Measurements from ENCODE around the gene SHC2.
"Not testable (repeated sequence)": the region's sequence is repeated elsewhere in the genome, so short reads cannot be mapped to it uniquely, and the experiment has no call there.

SHC2 gene

GRCh38 chr19:485077-485476 lies 24.2 kb upstream of the SHC2 start:
- no peaks in the 10 kb centered on the region for H3K9me3 ChIP-seq
- no peak overlapping the region for H3K4me3 ChIP-seq
- peaks cover 5% of the 10 kb centered on the region; the same call in 1 of the 2 replicates for H3K4me1 ChIP-seq
- in situ Hi-C loops (cut with MboI; ENCODE audit: low sequenced_read_pairs), result no loop called here
- peaks cover 4% of the 10 kb centered on the region; the same call in 1 of the 2 replicates for H3K27me3 ChIP-seq (ENCODE audit: low read depth)
- DNase-seq (ENCODE audit: low spot score in 2 of 2), result no peak
- peaks cover 4% of the 10 kb centered on the region; the same call in 1 of the 2 replicates for H3K36me3 ChIP-seq (replicated peaks)

GRCh38 chr19:484494-484893 lies 23.7 kb upstream of the SHC2 start:
- H3K36me3 ChIP-seq (replicated peaks), result peaks cover 4% of the 10 kb centered on the region; the same call in 1 of the 2 replicates
- peaks cover 4% of the 10 kb centered on the region; the same call in 1 of the 2 replicates for H3K27me3 ChIP-seq (ENCODE audit: low read depth)
- peaks cover 4% of the 10 kb centered on the region; the same call in 1 of the 2 replicates for H3K4me1 ChIP-seq
- peak in 1 of 2 experiments; percentile 10 for DNase-seq (ENCODE audit: low spot score in 2 of 2)
- no peak overlapping the region for H3K4me3 ChIP-seq
- in situ Hi-C loops (cut with MboI; ENCODE audit: low sequenced_read_pairs), result no loop called here
- H3K9me3 ChIP-seq, result no peaks in the 10 kb centered on the region

GRCh38 chr19:483332-484072 lies 22.7 kb upstream of the SHC2 start:
- peaks cover 1% of the 10 kb centered on the region; the same call in 1 of the 2 replicates for H3K36me3 ChIP-seq (replicated peaks)
- peaks cover 4% of the 10 kb centered on the region; the same call in 1 of the 2 replicates for H3K27me3 ChIP-seq (ENCODE audit: low read depth)
- H3K4me3 ChIP-seq, result no peak overlapping the region
- H3K9me3 ChIP-seq, result no peaks in the 10 kb centered on the region
- DNase-seq (ENCODE audit: low spot score in 2 of 2), result no peak
- in situ Hi-C loops (cut with MboI; ENCODE audit: low sequenced_read_pairs), result no loop called here
- H3K4me1 ChIP-seq, result peaks cover 4% of the 10 kb centered on the region; the same call in 1 of the 2 replicates

- H3K4me3 ChIP-seq, result no peak overlapping the region
- no peaks in the 10 kb centered on the region for H3K9me3 ChIP-seq
- no peak for DNase-seq (ENCODE audit: low spot score in 2 of 2)
- in situ Hi-C loops (cut with MboI; ENCODE audit: low sequenced_read_pairs), result no loop called here
- H3K4me1 ChIP-seq, result peaks cover 4% of the 10 kb centered on the region; the same call in 1 of the 2 replicates
- H3K36me3 ChIP-seq (replicated peaks), result no peaks in the 10 kb centered on the region
- H3K27me3 ChIP-seq (ENCODE audit: low read depth), result peaks cover 4% of the 10 kb centered on the region; the same call in 1 of the 2 replicates
Measured at GRCh38 chr19:482186-483041, 21.6 kb upstream of the SHC2 start.

GRCh38 chr19:481100-481499 lies 20.3 kb upstream of the SHC2 start:
- H3K27me3 ChIP-seq (ENCODE audit: low read depth); DNase-seq (ENCODE audit: low spot score in 2 of 2); H3K36me3 ChIP-seq (replicated peaks); H3K9me3 ChIP-seq; H3K4me1 ChIP-seq; H3K4me3 ChIP-seq; in situ Hi-C loops (cut with MboI; ENCODE audit: low sequenced_read_pairs): not testable (repeated sequence)

- in situ Hi-C loops (cut with MboI; ENCODE audit: low sequenced_read_pairs), result no loop called here
- no peaks in the 10 kb centered on the region for H3K27me3 ChIP-seq (ENCODE audit: low read depth)
- no peaks in the 10 kb centered on the region for H3K36me3 ChIP-seq (replicated peaks)
- H3K4me3 ChIP-seq, result peak overlapping the region; percentile 10; the same call in 1 of the 2 replicates
- no peaks in the 10 kb centered on the region for H3K9me3 ChIP-seq
- DNase-seq (ENCODE audit: low spot score in 2 of 2), result peak; percentile 64 to 93
- H3K4me1 ChIP-seq, result peaks cover 4% of the 10 kb centered on the region; the same call in 1 of the 2 replicates
Measured at GRCh38 chr19:480016-480855, 19.4 kb upstream of the SHC2 start.

GRCh38 chr19:478976-479375 lies 18.1 kb upstream of the SHC2 start:
- H3K4me1 ChIP-seq, result peaks cover 4% of the 10 kb centered on the region; the same call in 1 of the 2 replicates
- no peak for DNase-seq (ENCODE audit: low spot score in 2 of 2)
- in situ Hi-C loops (cut with MboI; ENCODE audit: low sequenced_read_pairs), result no loop called here
- H3K36me3 ChIP-seq (replicated peaks), result no peaks in the 10 kb centered on the region
- no peak overlapping the region for H3K4me3 ChIP-seq
- H3K27me3 ChIP-seq (ENCODE audit: low read depth), result no peaks in the 10 kb centered on the region
- no peaks in the 10 kb centered on the region for H3K9me3 ChIP-seq

- H3K36me3 ChIP-seq (replicated peaks), result no peaks in the 10 kb centered on the region
- in situ Hi-C loops (cut with MboI; ENCODE audit: low sequenced_read_pairs), result no loop called here
- no peak overlapping the region for H3K4me3 ChIP-seq
- H3K27me3 ChIP-seq (ENCODE audit: low read depth), result no peaks in the 10 kb centered on the region
- H3K4me1 ChIP-seq, result peaks cover 4% of the 10 kb centered on the region; the same call in 1 of the 2 replicates
- DNase-seq (ENCODE audit: low spot score in 2 of 2), result no peak
- no peaks in the 10 kb centered on the region for H3K9me3 ChIP-seq
Measured at GRCh38 chr19:478236-478903, 17.5 kb upstream of the SHC2 start.

GRCh38 chr19:475360-475759 lies 14.5 kb upstream of the SHC2 start:
- H3K27me3 ChIP-seq (ENCODE audit: low read depth), result no peaks in the 10 kb centered on the region
- no peaks in the 10 kb centered on the region for H3K36me3 ChIP-seq (replicated peaks)
- no peak overlapping the region for H3K4me3 ChIP-seq
- peaks cover 4% of the 10 kb centered on the region; the same call in 1 of the 2 replicates for H3K4me1 ChIP-seq
- DNase-seq (ENCODE audit: low spot score in 2 of 2), result no peak
- in situ Hi-C loops (cut with MboI; ENCODE audit: low sequenced_read_pairs), result no loop called here
- H3K9me3 ChIP-seq, result no peaks in the 10 kb centered on the region

GRCh38 chr19:474126-475078 lies 13.6 kb upstream of the SHC2 start:
- no peaks in the 10 kb centered on the region for H3K9me3 ChIP-seq
- no peak overlapping the region for H3K4me3 ChIP-seq
- H3K4me1 ChIP-seq, result no peaks in the 10 kb centered on the region
- no peaks in the 10 kb centered on the region for H3K27me3 ChIP-seq (ENCODE audit: low read depth)
- no peaks in the 10 kb centered on the region for H3K36me3 ChIP-seq (replicated peaks)
- in situ Hi-C loops (cut with MboI; ENCODE audit: low sequenced_read_pairs), result no loop called here
- no peak for DNase-seq (ENCODE audit: low spot score in 2 of 2)

GRCh38 chr19:472005-472858 lies 11.4 kb upstream of the SHC2 start:
- Histone ChIP-seq H3K4me1 (no peaks in the 10 kb centered on the region), H3K4me3 (no peak overlapping the region), H3K9me3 (no peaks in the 10 kb centered on the region), H3K27me3 (ENCODE audit: low read depth) (no peaks in the 10 kb centered on the region), H3K36me3 (replicated peaks) (no peaks in the 10 kb centered on the region)
- in situ Hi-C loops (cut with MboI; ENCODE audit: low sequenced_read_pairs), result no loop called here
- DNase-seq (ENCODE audit: low spot score in 2 of 2), result no peak

Measured in HAP-1 (cell line).